GM18508 (cell line): ENCODE data around the gene PDILT.
"Not testable (repeated sequence)": the region's sequence is repeated elsewhere in the genome, so short reads cannot be mapped to it uniquely, and the experiment has no call there.

Source experiments
- ATAC-seq: cut with Tn5 transposase; IDR thresholded peaks from one replicate; pipeline ENCODE4 v1.9.1; 2021; ENCODE audit warnings: moderate number of reproducible peaks; ENCODE audit not compliant: insufficient read depth, unreplicated experiment

PDILT gene

GRCh38 chr16:20326321-20326720 is 78.2 kb downstream of the PDILT start:
- ATAC-seq = no peak

GRCh38 chr16:20325005-20325404 is 79.5 kb downstream of the PDILT start:
- ATAC-seq = no peak

GRCh38 chr16:20323591-20324117 is 80.9 kb downstream of the PDILT start:
- no peak for ATAC-seq

GRCh38 chr16:20322696-20323095 is 81.8 kb downstream of the PDILT start:
- ATAC-seq = no peak

- ATAC-seq = no peak
Observed at GRCh38 chr16:20321671-20322070, 82.9 kb downstream of the PDILT start.

- not testable (repeated sequence) for ATAC-seq
Observed at GRCh38 chr16:20321051-20321450, 83.5 kb downstream of the PDILT start.

- no peak for ATAC-seq
Observed at GRCh38 chr16:20320592-20320991, 83.9 kb downstream of the PDILT start.

- no peak for ATAC-seq
Observed at GRCh38 chr16:20320178-20320577, 84.4 kb downstream of the PDILT start.

- no peak for ATAC-seq
Observed at GRCh38 chr16:20319406-20319805, 85.1 kb downstream of the PDILT start.

GRCh38 chr16:20318437-20318836 is 86.1 kb downstream of the PDILT start:
- ATAC-seq = no peak

GRCh38 chr16:20318006-20318405 is 86.5 kb downstream of the PDILT start:
- ATAC-seq = no peak

- ATAC-seq = no peak
Observed at GRCh38 chr16:20317117-20317516, 87.4 kb downstream of the PDILT start.

- no peak for ATAC-seq
Observed at GRCh38 chr16:20316715-20317114, 87.8 kb downstream of the PDILT start.

GRCh38 chr16:20315764-20316163 is 88.8 kb downstream of the PDILT start:
- no peak for ATAC-seq

- no peak for ATAC-seq
Observed at GRCh38 chr16:20314575-20314974, 90.0 kb downstream of the PDILT start.

GRCh38 chr16:20313741-20314140 is 90.8 kb downstream of the PDILT start:
- no peak for ATAC-seq

GRCh38 chr16:20312536-20313095 is 91.9 kb downstream of the PDILT start:
- not testable (repeated sequence) for ATAC-seq

- ATAC-seq = no peak
Observed at GRCh38 chr16:20311548-20311947, 93.0 kb downstream of the PDILT start.

GRCh38 chr16:20310421-20311395 is 93.8 kb downstream of the PDILT start:
- ATAC-seq = no peak

GRCh38 chr16:20309786-20310185 is 94.8 kb downstream of the PDILT start:
- no peak for ATAC-seq
